Measurements from ENCODE around the gene MYBPH.

Gene MYBPH

GRCh38 chr1:203173566-203173965 lies 2.1 kb downstream of the MYBPH start:
- no peaks in the 10 kb centered on the region for H3K9me3 Mint-ChIP-seq
- TF ChIP-seq CTCF (IDR thresholded peaks at IDR 0.05), result no peak
- no peak for DNase-seq
- peak overlapping the region; percentile 26 for H3K4me3 Mint-ChIP-seq
- H3K27ac Mint-ChIP-seq, result peak overlapping the region; percentile 25
- no peaks in the 10 kb centered on the region for H3K36me3 Mint-ChIP-seq (ENCODE audit: low read depth)
- H3K4me1 Mint-ChIP-seq, result peaks cover 56% of the 10 kb centered on the region
- H3K27me3 Mint-ChIP-seq (ENCODE audit: low read depth, poor library complexity), result peaks cover 9% of the 10 kb centered on the region

GRCh38 chr1:203173011-203173555 lies 2.5 kb downstream of the MYBPH start:
- peaks cover 12% of the 10 kb centered on the region for H3K27me3 Mint-ChIP-seq (ENCODE audit: low read depth, poor library complexity)
- no peak for DNase-seq
- H3K4me3 Mint-ChIP-seq, result no peak overlapping the region
- TF ChIP-seq CTCF (IDR thresholded peaks at IDR 0.05), result no peak
- no peaks in the 10 kb centered on the region for H3K36me3 Mint-ChIP-seq (ENCODE audit: low read depth)
- H3K4me1 Mint-ChIP-seq, result peaks cover 56% of the 10 kb centered on the region
- H3K27ac Mint-ChIP-seq, result no peak overlapping the region
- H3K9me3 Mint-ChIP-seq, result no peaks in the 10 kb centered on the region

- peaks cover 12% of the 10 kb centered on the region for H3K27me3 Mint-ChIP-seq (ENCODE audit: low read depth, poor library complexity)
- H3K4me1 Mint-ChIP-seq, result peaks cover 56% of the 10 kb centered on the region
- peak; percentile 66 for TF ChIP-seq CTCF (IDR thresholded peaks at IDR 0.05)
- H3K27ac Mint-ChIP-seq, result no peak overlapping the region
- no peak overlapping the region for H3K4me3 Mint-ChIP-seq
- peak; percentile 61 for DNase-seq
- H3K36me3 Mint-ChIP-seq (ENCODE audit: low read depth), result no peaks in the 10 kb centered on the region
- no peaks in the 10 kb centered on the region for H3K9me3 Mint-ChIP-seq
These were observed 3.2 kb downstream of the MYBPH start for GRCh38 chr1:203172184-203173010.

- DNase-seq, result no peak
- Mint-ChIP-seq H3K27ac (no peak overlapping the region), H3K4me3 (no peak overlapping the region), H3K27me3 (ENCODE audit: low read depth, poor library complexity) (peaks cover 14% of the 10 kb centered on the region), H3K36me3 (ENCODE audit: low read depth) (no peaks in the 10 kb centered on the region), H3K9me3 (no peaks in the 10 kb centered on the region), H3K4me1 (peaks cover 54% of the 10 kb centered on the region)
- no peak for TF ChIP-seq CTCF (IDR thresholded peaks at IDR 0.05)
These were observed 4.1 kb downstream of the MYBPH start for GRCh38 chr1:203171341-203172183.

- peaks cover 15% of the 10 kb centered on the region for H3K27me3 Mint-ChIP-seq (ENCODE audit: low read depth, poor library complexity)
- H3K36me3 Mint-ChIP-seq (ENCODE audit: low read depth), result no peaks in the 10 kb centered on the region
- H3K27ac Mint-ChIP-seq, result no peak overlapping the region
- H3K4me1 Mint-ChIP-seq, result peaks cover 52% of the 10 kb centered on the region
- TF ChIP-seq CTCF (IDR thresholded peaks at IDR 0.05), result no peak
- no peaks in the 10 kb centered on the region for H3K9me3 Mint-ChIP-seq
- DNase-seq, result no peak
- H3K4me3 Mint-ChIP-seq, result no peak overlapping the region
These were observed 4.8 kb downstream of the MYBPH start for GRCh38 chr1:203170625-203171330.
